Skeletal muscle tissue (tissue), 4 donors: Measurements from ENCODE around the gene TMEM239. TPM values are rescaled to one million over a fixed set of nuclear protein-coding genes. Genes with fewer than 3 reads are reported as not detected.

ENCODE experiments used
- H3K27ac ChIP-seq: one replicate; pipeline ENCODE4 v1.7.0; 2013; ENCODE audit warnings: mild to moderate bottlenecking, low read depth, low read length, inconsistent platforms
- H3K27me3 ChIP-seq, 3 donors: one replicate each; pipeline ENCODE4 v1.7.0; 2013; ENCODE audit warnings: low read length in 3 of 3; ENCODE audit not compliant: control insufficient read depth in 3 of 3, insufficient read depth in 3 of 3
- H3K36me3 ChIP-seq, 3 donors: one replicate each; pipeline ENCODE4 v1.7.0; 2013; ENCODE audit warnings: low read length in 3 of 3; ENCODE audit not compliant: control insufficient read depth in 3 of 3, insufficient read depth in 3 of 3
- H3K4me1 ChIP-seq, 3 donors: one replicate each; pipeline ENCODE4 v1.7.0; 2013; ENCODE audit warnings: low read length in 3 of 3, mild to moderate bottlenecking in 3 of 3; ENCODE audit not compliant: control insufficient read depth in 3 of 3, insufficient read depth in 3 of 3
- H3K4me3 ChIP-seq, 3 donors: one replicate each; pipeline ENCODE4 v1.7.0; 2013; ENCODE audit warnings: low read length in 3 of 3
- H3K9ac ChIP-seq, 3 donors: one replicate each; pipeline ENCODE4 v1.7.0; 2013; ENCODE audit warnings: low read length in 3 of 3, mild to moderate bottlenecking in 3 of 3, moderate library complexity in 2 of 3, low read depth in 1 of 3
- H3K9me3 ChIP-seq, 3 donors: one replicate each; pipeline ENCODE4 v1.7.0; 2013; ENCODE audit warnings: low read length in 3 of 3; ENCODE audit not compliant: control insufficient read depth in 3 of 3
- total RNA-seq: library from RNA; depleted of rRNA; stranded (reverse); fragments of >200 nt; gene quantifications from one replicate; pipeline ENCODE4 v1.2.3, GENCODE V29; 2014
- donor health status: Osteomylitis.

The TMEM239 gene
- total RNA-seq, 1 donor from 2014 or later: not detected

DNA sequence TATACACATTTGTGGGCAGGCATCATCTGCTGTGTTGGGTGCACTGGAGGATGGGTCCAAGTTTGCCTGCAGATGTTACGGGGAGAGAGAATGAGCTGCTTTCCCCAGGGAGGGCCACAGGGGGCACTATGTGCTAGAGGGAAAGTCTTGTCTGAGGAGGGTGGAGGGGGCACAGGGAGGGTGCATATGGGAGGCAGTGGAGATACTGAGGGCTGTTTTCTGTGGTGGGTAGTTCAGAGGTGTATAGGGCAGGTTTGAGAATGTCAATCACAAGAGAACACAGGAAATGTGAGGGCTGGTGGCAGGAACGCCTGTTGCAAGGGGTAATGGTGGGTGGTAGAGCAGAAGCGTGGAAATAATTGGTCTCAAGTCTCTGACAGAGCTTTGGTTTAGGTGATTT is 49.5 kb downstream of the TMEM239 start:
- no peaks in the 10 kb centered on the region for H3K27me3 ChIP-seq
- peaks cover 44 to 52% (median 49%) of the 10 kb centered on the region in 3 donors for H3K36me3 ChIP-seq
- no peak overlapping the region for H3K27ac ChIP-seq
- H3K9me3 ChIP-seq: no peaks in the 10 kb centered on the region
- H3K4me3 ChIP-seq: no peak overlapping the region
- H3K9ac ChIP-seq: no peak overlapping the region
- peaks cover under 1 to 2% (median 1%) of the 10 kb centered on the region in 3 donors for H3K4me1 ChIP-seq

- Histone ChIP-seq H3K4me3 (no peak overlapping the region), H3K27ac (no peak overlapping the region), H3K9me3 (no peaks in the 10 kb centered on the region), H3K27me3 (no peaks in the 10 kb centered on the region), H3K9ac (no peak overlapping the region), H3K36me3 (peaks cover 38 to 47% (median 44%) of the 10 kb centered on the region in 3 donors), H3K4me1 (peaks cover 4 to 6% (median 6%) of the 10 kb centered on the region in 3 donors)
Observed at GRCh38 chr20:2866236-2866635, 50.1 kb downstream of the TMEM239 start.

DNA sequence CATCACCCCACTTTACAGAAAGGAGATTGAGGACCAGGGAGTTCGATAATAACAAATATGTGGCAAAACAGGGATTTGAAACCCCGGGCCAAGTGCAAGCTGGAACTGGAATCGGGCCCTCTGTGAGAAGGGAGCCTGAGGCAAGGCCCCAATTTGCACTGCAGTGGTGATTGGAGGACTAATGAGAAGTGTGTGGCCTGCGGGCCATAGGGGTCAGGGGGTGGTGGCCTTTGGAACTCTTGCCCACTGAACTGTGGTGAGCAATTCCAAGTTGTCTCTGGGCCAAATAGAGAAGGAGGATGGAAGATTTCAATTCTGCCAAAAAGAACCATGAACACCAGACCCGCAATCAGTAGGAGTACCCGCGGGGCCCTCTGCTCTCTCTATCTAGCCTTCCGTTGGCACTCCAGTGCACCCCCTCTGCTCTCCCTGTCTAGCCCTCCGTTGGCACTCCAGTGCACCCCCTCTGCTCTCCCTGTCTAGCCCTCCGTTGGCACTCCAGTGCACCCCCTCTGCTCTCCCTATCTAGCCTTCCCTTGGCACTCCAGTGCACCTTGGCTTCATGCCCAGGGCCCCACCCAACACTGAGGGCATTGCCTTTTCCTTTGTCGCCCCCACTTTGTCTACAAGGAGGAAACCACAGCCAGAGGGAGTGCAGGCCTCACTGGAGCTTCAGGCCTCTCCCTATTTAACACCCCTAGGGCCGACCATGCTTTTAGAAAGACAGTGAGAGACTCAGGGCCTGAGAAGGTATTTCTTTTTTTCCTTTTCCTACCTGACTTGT is 51.1 kb downstream of the TMEM239 start:
- no peaks in the 10 kb centered on the region for H3K9me3 ChIP-seq
- peaks cover 7 to 14% (median 10%) of the 10 kb centered on the region in 3 donors for H3K4me1 ChIP-seq
- no peak overlapping the region for H3K4me3 ChIP-seq
- H3K27me3 ChIP-seq: no peaks in the 10 kb centered on the region
- no peak overlapping the region for H3K9ac ChIP-seq
- H3K36me3 ChIP-seq: peaks cover 28 to 38% (median 34%) of the 10 kb centered on the region in 3 donors
- H3K27ac ChIP-seq: no peak overlapping the region

Other genes with a start within 250 kb of the TMEM239 start
- gene NOP56, start 163.7 kb upstream of the TMEM239 start, total RNA-seq: 103 TPM
- gene IDH3B, start 152.1 kb upstream of the TMEM239 start, total RNA-seq: 156 TPM
- gene EBF4, start 123.6 kb upstream of the TMEM239 start, total RNA-seq: 2.6 TPM
- gene CPXM1, start 15.7 kb upstream of the TMEM239 start, total RNA-seq: 26.1 TPM
- not detected for gene C20orf141, start 1.4 kb upstream of the TMEM239 start, total RNA-seq
- gene PCED1A, start 24.3 kb downstream of the TMEM239 start, total RNA-seq: 9.4 TPM
- 28.2 TPM for gene VPS16, start 24.4 kb downstream of the TMEM239 start, total RNA-seq
- gene PTPRA, start 57.1 kb downstream of the TMEM239 start, total RNA-seq: 93.4 TPM
- gene GNRH2, start 227.3 kb downstream of the TMEM239 start, total RNA-seq: not detected
- gene MRPS26, start 229.7 kb downstream of the TMEM239 start, total RNA-seq: 25.6 TPM